Measurements from ENCODE around the gene NPFFR2.
"Not testable (repeated sequence)": the region's sequence is repeated elsewhere in the genome, so short reads cannot be mapped to it uniquely, and the experiment has no call there.

Gene NPFFR2

GRCh38 chr4:72112514-72113156 lies 80.8 kb downstream of the NPFFR2 start:
- peak; percentile 2 for DNase-seq

DNA sequence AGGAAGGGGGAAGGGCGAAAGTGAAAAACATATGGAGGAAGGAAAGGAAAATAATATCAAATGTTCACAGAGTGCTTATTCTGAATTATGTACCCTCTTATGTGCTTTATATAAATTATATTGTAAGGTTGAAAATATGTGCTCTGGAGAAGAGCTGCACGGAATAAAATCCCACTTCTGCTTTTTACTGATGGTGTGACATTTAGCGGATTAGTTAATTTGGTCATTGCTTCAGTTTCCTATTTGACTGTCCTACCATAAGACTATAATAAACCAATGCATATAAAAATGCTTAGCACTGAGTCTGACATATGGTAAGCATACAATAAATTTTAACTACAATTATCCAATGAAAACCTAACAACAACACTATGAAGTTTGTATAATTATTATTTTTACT lies 86.2 kb downstream of the NPFFR2 start:
- DNase-seq: no peak

- no peak for DNase-seq
Observed at GRCh38 chr4:72119946-72120345, 88.1 kb downstream of the NPFFR2 start.

DNA sequence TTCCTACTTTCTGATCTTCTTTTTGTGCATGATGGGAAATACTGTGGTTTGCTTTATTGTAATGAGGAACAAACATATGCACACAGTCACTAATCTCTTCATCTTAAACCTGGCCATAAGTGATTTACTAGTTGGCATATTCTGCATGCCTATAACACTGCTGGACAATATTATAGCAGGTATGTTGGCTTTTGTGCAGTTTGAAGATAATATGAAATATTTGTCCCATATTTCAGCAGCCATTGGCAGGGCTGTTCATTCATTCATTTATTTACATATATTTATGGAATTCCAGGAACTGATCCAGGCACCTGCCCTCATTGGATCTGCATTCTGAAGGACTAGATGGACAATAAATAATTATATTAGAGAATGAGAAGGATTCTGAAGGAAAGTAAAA lies 96.9 kb downstream of the NPFFR2 start:
- no peak for DNase-seq

GRCh38 chr4:72136429-72136828 lies 104.6 kb downstream of the NPFFR2 start:
- DNase-seq: no peak

DNA sequence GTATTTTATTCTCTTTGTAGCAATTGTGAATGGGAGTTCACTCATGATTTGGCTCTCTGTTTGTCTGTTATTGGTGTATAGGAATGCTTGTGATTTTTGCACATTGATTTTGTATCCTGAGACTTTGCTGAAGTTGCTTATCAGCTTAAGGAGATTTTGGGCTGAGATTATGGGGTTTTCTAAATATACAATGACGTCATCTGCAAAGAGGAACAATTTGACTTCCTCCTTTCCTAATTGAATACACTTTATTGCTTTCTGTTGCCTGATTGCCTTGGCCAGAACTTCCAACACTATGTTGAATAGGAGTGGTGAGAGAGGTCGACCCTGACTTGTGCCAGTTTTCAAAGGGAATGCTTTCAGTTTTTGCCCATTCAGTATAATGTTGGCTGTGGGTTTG lies 108.2 kb downstream of the NPFFR2 start:
- DNase-seq: not testable (repeated sequence)

DNA sequence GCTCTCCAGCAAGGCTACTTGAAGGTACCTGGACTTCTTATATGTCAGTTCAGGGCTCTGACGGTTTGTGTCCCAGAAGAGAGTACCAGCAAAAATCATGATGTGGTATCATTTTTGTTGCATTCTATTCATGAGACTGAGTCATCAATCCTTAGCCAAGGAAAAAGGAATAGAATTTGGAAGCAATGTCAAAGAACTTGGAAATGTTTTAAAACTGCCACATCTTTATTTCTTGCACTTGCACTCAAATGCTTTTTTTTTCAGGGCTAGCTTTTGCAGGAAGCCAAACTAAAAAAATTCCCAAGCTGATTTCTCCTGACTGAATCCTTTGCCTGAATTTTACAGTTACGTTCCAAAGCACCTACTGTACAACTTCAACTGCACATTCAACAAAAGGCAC lies 112.4 kb downstream of the NPFFR2 start:
- DNase-seq: no peak

DNA sequence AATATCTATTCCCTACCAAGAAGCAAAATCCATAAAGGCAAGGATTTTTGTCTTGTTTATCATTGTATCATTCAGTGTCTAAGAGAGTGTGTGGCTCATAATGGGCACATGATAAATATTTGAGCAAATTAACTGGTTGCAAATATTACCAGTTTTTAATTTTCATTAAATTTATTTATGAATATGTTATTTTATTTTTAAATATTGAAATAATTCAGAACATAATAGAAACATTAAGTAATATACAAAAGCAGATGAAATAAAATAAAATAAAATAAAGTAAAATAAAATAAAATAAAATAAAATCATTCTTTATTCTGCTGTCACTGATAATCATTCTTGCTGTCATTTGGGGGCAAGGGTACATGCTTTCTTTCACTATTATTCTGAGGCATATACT lies 120.9 kb downstream of the NPFFR2 start:
- DNase-seq: no peak

GRCh38 chr4:72153634-72154033 lies 121.8 kb downstream of the NPFFR2 start:
- not testable (repeated sequence) for DNase-seq

- not testable (repeated sequence) for DNase-seq
Observed at GRCh38 chr4:72169285-72169684, 137.5 kb downstream of the NPFFR2 start.

GRCh38 chr4:72169861-72170260 lies 138.1 kb downstream of the NPFFR2 start:
- DNase-seq: no peak

GRCh38 chr4:72171761-72172160 lies 140.0 kb downstream of the NPFFR2 start:
- no peak for DNase-seq

GRCh38 chr4:72179342-72179741 lies 147.5 kb downstream of the NPFFR2 start:
- DNase-seq: no peak

- no peak for DNase-seq
Observed at GRCh38 chr4:72186714-72187113, 154.9 kb downstream of the NPFFR2 start.

DNA sequence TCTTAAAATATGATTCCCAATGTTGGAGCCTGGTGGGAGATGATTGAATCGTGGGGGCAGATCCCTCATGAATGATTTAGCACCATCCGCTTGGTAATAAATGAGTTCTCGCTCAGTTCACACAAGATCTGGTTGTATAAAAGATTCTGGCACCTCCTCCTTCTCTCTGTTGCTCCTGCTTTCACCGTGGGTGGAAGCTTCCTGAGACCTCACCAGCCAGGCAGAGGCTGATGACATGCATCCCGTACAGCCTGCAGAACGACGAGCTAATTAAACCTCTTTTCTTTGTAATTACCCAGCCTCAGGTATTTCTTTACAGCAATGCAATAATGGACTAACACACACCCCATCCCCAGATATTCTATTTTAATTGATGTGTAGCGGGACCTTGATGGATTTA lies 162.2 kb downstream of the NPFFR2 start:
- DNase-seq: no peak

DNA sequence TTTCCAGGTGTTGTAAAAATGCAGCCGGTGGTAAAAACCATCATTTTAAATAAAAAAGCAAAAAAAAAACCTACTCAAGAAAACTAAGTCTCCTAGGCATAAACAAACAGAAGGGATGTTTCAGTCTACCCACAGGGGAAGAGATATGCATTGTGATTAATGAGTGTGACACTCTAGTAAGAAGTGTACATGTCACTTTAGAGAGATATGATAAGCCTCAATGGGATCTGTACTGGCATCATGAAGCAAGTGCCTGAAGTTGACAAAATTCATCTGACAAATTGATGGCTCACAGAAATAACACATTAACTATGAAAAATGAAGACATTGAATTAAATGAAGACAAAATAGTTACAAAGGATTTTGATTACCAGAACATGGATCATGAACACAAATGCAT lies 162.7 kb downstream of the NPFFR2 start:
- DNase-seq: no peak

All from hematopoietic multipotent progenitor cell treated with erythropoietin and hydrocortisone succinate and interleukin-3 and kit ligand, for 8 days (in vitro differentiated cells).